H9 (cell line): ENCODE results near the gene RNU1-4. TPM values are rescaled to one million over a fixed set of nuclear protein-coding genes. Genes with fewer than 3 reads are reported as not detected.
A peak's percentile ranks its signal among the peaks of the same experiment; 100 is the strongest.
"Not testable (repeated sequence)": the region's sequence is repeated elsewhere in the genome, so short reads cannot be mapped to it uniquely, and the experiment has no call there.

ENCODE experiments used
- DNase-seq: peaks from one replicate; pipeline ENCODE4 v3.0.0-alpha.2; 2017
- H2AFZ ChIP-seq: one replicate; pipeline ENCODE4 v1.6.1; 2013; ENCODE audit warnings: mild to moderate bottlenecking, low read length, control low read depth, moderate library complexity
- H2AK5ac ChIP-seq: 2 replicates; pipeline ENCODE4 v1.6.1; 2013; ENCODE audit warnings: low read length, control low read depth, mixed read lengths; ENCODE audit not compliant: insufficient read length
- H2BK120ac ChIP-seq: one replicate; pipeline ENCODE4 v1.6.1; 2013; ENCODE audit warnings: low read depth, mild to moderate bottlenecking, low read length, control low read depth, inconsistent platforms; ENCODE audit not compliant: poor library complexity, severe bottlenecking
- H2BK12ac ChIP-seq: 2 replicates; pipeline ENCODE4 v1.6.1; 2013; ENCODE audit warnings: low read length, control low read depth, mixed read lengths, low read depth; ENCODE audit not compliant: insufficient read length
- H2BK15ac ChIP-seq: 2 replicates; pipeline ENCODE4 v1.6.1; 2013; ENCODE audit warnings: low read depth, low read length, control low read depth
- H2BK20ac ChIP-seq: one replicate; pipeline ENCODE4 v1.6.1; 2013; ENCODE audit warnings: low read depth, mild to moderate bottlenecking, low read length, control low read depth, inconsistent platforms; ENCODE audit not compliant: poor library complexity, severe bottlenecking
- H2BK5ac ChIP-seq: 2 replicates; pipeline ENCODE4 v1.6.1; 2013; ENCODE audit warnings: low read length, control low read depth, mixed read lengths; ENCODE audit not compliant: insufficient read length
- H3K14ac ChIP-seq: 2 replicates; pipeline ENCODE4 v1.6.1; 2013; ENCODE audit warnings: low read length, control low read depth; ENCODE audit not compliant: insufficient read depth
- H3K18ac ChIP-seq: 2 replicates; pipeline ENCODE4 v1.6.1; 2013; ENCODE audit warnings: low read depth, mild to moderate bottlenecking, mixed read lengths, low read length, control low read depth; ENCODE audit not compliant: insufficient read length
- H3K23ac ChIP-seq: 2 replicates; pipeline ENCODE4 v1.6.1; 2013; ENCODE audit warnings: low read length, control low read depth, mixed read lengths, low read depth; ENCODE audit not compliant: insufficient read length
- H3K23me2 ChIP-seq: 2 replicates; pipeline ENCODE4 v1.6.1; 2013; ENCODE audit warnings: low read depth, mild to moderate bottlenecking, mixed read lengths, low read length, control low read depth; ENCODE audit not compliant: insufficient read length, poor library complexity, severe bottlenecking
- H3K27ac ChIP-seq: 2 replicates; pipeline ENCODE4 v1.5.1; 2013; ENCODE audit warnings: low read length, control low read depth, mixed read lengths, low read depth; ENCODE audit not compliant: insufficient read length
- H3K27me3 ChIP-seq: 2 replicates; pipeline ENCODE4 v1.6.1; 2013; ENCODE audit warnings: low read length, control low read depth, inconsistent platforms; ENCODE audit not compliant: insufficient read depth
- H3K4ac ChIP-seq: 2 replicates; pipeline ENCODE4 v1.6.1; 2013; ENCODE audit warnings: low read depth, mild to moderate bottlenecking, control low read depth, inconsistent platforms, low read length, moderate library complexity
- H3K4me1 ChIP-seq: 2 replicates; pipeline ENCODE4 v1.6.1; 2013; ENCODE audit warnings: low read length, control low read depth, inconsistent platforms; ENCODE audit not compliant: insufficient read depth
- H3K4me2 ChIP-seq: 2 replicates; pipeline ENCODE4 v1.6.1; 2013; ENCODE audit warnings: low read length, control low read depth, mixed read lengths; ENCODE audit not compliant: insufficient read length, insufficient read depth
- H3K56ac ChIP-seq: 2 replicates; pipeline ENCODE4 v1.6.1; 2013; ENCODE audit warnings: low read depth, mild to moderate bottlenecking, mixed read lengths, low read length, control low read depth; ENCODE audit not compliant: insufficient read length
- H3K79me1 ChIP-seq: 2 replicates; pipeline ENCODE4 v1.6.1; 2013; ENCODE audit warnings: low read depth, mild to moderate bottlenecking, moderate library complexity, low read length, control low read depth, inconsistent platforms; ENCODE audit not compliant: insufficient read depth, poor library complexity, severe bottlenecking
- H3K79me2 ChIP-seq: 2 replicates; pipeline ENCODE4 v1.6.1; 2013; ENCODE audit warnings: low read length, control low read depth, inconsistent platforms; ENCODE audit not compliant: insufficient read depth
- H3K9ac ChIP-seq: 2 replicates; pipeline ENCODE4 v1.6.1; 2013; ENCODE audit warnings: low read length, control low read depth, mixed read lengths; ENCODE audit not compliant: insufficient read length; ENCODE audit errors: extremely low read depth
- H3K9me3 ChIP-seq: one replicate; pipeline ENCODE4 v1.6.1; 2013; ENCODE audit warnings: low read depth, low read length, inconsistent platforms; ENCODE audit not compliant: control insufficient read depth
- H3T11ph ChIP-seq: one replicate; pipeline ENCODE4 v1.6.1; 2013; ENCODE audit warnings: mild to moderate bottlenecking, low read length, control low read depth, inconsistent platforms
- H4K20me1 ChIP-seq: one replicate; pipeline ENCODE4 v1.6.1; 2013; ENCODE audit not compliant: control insufficient read depth, insufficient read length, insufficient read depth
- H4K5ac ChIP-seq: 2 replicates; pipeline ENCODE4 v1.6.1; 2013; ENCODE audit warnings: low read depth, mild to moderate bottlenecking, mixed read lengths, low read length, control low read depth; ENCODE audit not compliant: insufficient read length
- H4K8ac ChIP-seq: replicated peaks from 2 replicates; pipeline ENCODE4 v1.6.1; 2013; ENCODE audit warnings: low read length, control low read depth, mixed read lengths, low read depth; ENCODE audit not compliant: insufficient read length
- H4K91ac ChIP-seq: 2 replicates; pipeline ENCODE4 v1.6.1; 2013; ENCODE audit warnings: low read depth, mild to moderate bottlenecking, moderate library complexity, mixed read lengths, low read length, control low read depth; ENCODE audit not compliant: insufficient read length
- H3K27ac Mint-ChIP-seq, 3 experiments: 2 replicates in 2 of 3; 3 replicates in 1 of 3; pipeline ENCODE4 v1.8.0; 2020 to 2021; ENCODE audit warnings: mixed read lengths in 3 of 3, mild to moderate bottlenecking in 1 of 3, moderate library complexity in 1 of 3
- H3K27me3 Mint-ChIP-seq: 2 replicates; pipeline ENCODE4 v1.8.0; 2021; ENCODE audit warnings: low read depth, mild to moderate bottlenecking, moderate library complexity, mixed read lengths
- H3K36me3 Mint-ChIP-seq, 3 experiments: 2 replicates in 2 of 3; 3 replicates in 1 of 3; pipeline ENCODE4 v1.8.0; 2020 to 2021; ENCODE audit warnings: low read depth in 3 of 3, mixed read lengths in 3 of 3; ENCODE audit not compliant: insufficient read depth in 1 of 3
- H3K4me1 Mint-ChIP-seq, 2 experiments: 2 replicates each; pipeline ENCODE4 v1.8.0; 2020; ENCODE audit warnings: mixed read lengths in 2 of 2
- H3K4me3 Mint-ChIP-seq, 2 experiments: 2 replicates in 1 of 2; 3 replicates in 1 of 2; pipeline ENCODE4 v1.8.0; 2020 to 2021; ENCODE audit warnings: mild to moderate bottlenecking in 2 of 2, mixed read lengths in 2 of 2, moderate library complexity in 1 of 2
- H3K9me3 Mint-ChIP-seq, 2 experiments: 2 replicates in 1 of 2; 3 replicates in 1 of 2; pipeline ENCODE4 v1.8.0; 2020; ENCODE audit warnings: mild to moderate bottlenecking in 2 of 2, mixed read lengths in 2 of 2, moderate library complexity in 1 of 2
- WGBS: extraction: QIAGEN DNeasy Blood & Tissue Kit; methylation state at CpG from one replicate; pipeline ENCODE4 v1.1.7; 2013; ENCODE audit warnings: missing lambda C conversion rate, low lambda C conversion rate, mixed read lengths; ENCODE audit not compliant: insufficient read length; ENCODE audit errors: extremely low coverage; 5-methylcytosine and 5-hydroxymethylcytosine counted together
- total RNA-seq: library from RNA; stranded (reverse); gene quantifications from 2 replicates; pipeline ENCODE4 v1.2.1, GENCODE V29; 2021

RNU1-4 gene
- total RNA-seq, 1 experiment from 2014 or later = 2,051 TPM

- H2BK15ac ChIP-seq, H3K4me1 Mint-ChIP-seq, H2AFZ ChIP-seq, H2BK5ac ChIP-seq, H3K9me3 Mint-ChIP-seq, H3K36me3 Mint-ChIP-seq, H2BK120ac ChIP-seq, H3K23ac ChIP-seq, H3K4me2 ChIP-seq, H3K23me2 ChIP-seq, H4K5ac ChIP-seq, H3K79me2 ChIP-seq, H3K9ac ChIP-seq, H3K79me1 ChIP-seq, H3K27ac Mint-ChIP-seq, H3K4me1 ChIP-seq, H3K14ac ChIP-seq, H3K4ac ChIP-seq, H4K91ac ChIP-seq, H2BK12ac ChIP-seq, H2AK5ac ChIP-seq, H3K27ac ChIP-seq, H2BK20ac ChIP-seq, H3K27me3 ChIP-seq, H3K18ac ChIP-seq, H4K20me1 ChIP-seq, H3K56ac ChIP-seq, H4K8ac ChIP-seq, H3K4me3 Mint-ChIP-seq, H3K9me3 ChIP-seq, H3T11ph ChIP-seq: not testable (repeated sequence)
- WGBS = no CpG with 5 or more reads among the region's 31 CpGs
- DNase-seq = peak; percentile 28
- H3K27me3 Mint-ChIP-seq = peaks cover 23% of the 10 kb centered on the region
Observed at GRCh38 chr1:16765731-16766605, 25.7 kb downstream of the RNU1-4 start.

- not testable (repeated sequence) for H3K36me3 Mint-ChIP-seq, H3K9me3 Mint-ChIP-seq
Observed at GRCh38 chr1:16766689-16767256, 26.5 kb downstream of the RNU1-4 start.

More at GRCh38 chr1:16766689-16767256, 26.5 kb downstream of the RNU1-4 start:
- H3K9ac ChIP-seq, H2BK120ac ChIP-seq, H4K8ac ChIP-seq, H3K27ac ChIP-seq, H3K27me3 ChIP-seq, H3K4ac ChIP-seq, H3K23me2 ChIP-seq, H3K4me3 Mint-ChIP-seq, H3K79me1 ChIP-seq, H3K79me2 ChIP-seq, H3K56ac ChIP-seq, H3K4me1 ChIP-seq, H2AFZ ChIP-seq, H2BK15ac ChIP-seq, H3K4me1 Mint-ChIP-seq, H4K5ac ChIP-seq, H2BK20ac ChIP-seq, H2AK5ac ChIP-seq, H3K27ac Mint-ChIP-seq, H2BK12ac ChIP-seq, H4K91ac ChIP-seq, H3K9me3 ChIP-seq, H3T11ph ChIP-seq, H3K23ac ChIP-seq, H3K14ac ChIP-seq, DNase-seq, H2BK5ac ChIP-seq, H4K20me1 ChIP-seq, H3K18ac ChIP-seq, H3K4me2 ChIP-seq: not testable (repeated sequence)
- peaks cover 23% of the 10 kb centered on the region for H3K27me3 Mint-ChIP-seq
- no CpG with 5 or more reads among the region's 9 CpGs for WGBS
